CD14-positive monocyte (primary cell): ENCODE measurements around the gene SYNJ2. TPM values are rescaled to one million over a fixed set of nuclear protein-coding genes. Genes with fewer than 3 reads are reported as not detected.
"Not testable (repeated sequence)": the region's sequence is repeated elsewhere in the genome, so short reads cannot be mapped to it uniquely, and the experiment has no call there.

Experiments
- DNase-seq, 3 donors: peaks; one replicate each; pipeline ENCODE4 v3.0.0-alpha.2; 2011 to 2022
- H2AFZ ChIP-seq: 2 replicates; pipeline ENCODE4 v1.6.0; 2012; ENCODE audit warnings: mild to moderate bottlenecking, low read depth, low read length, inconsistent platforms; ENCODE audit not compliant: insufficient read depth, poor library complexity, severe bottlenecking
- H3K27ac ChIP-seq, 2 donors: 1 replicate in 1 of 2; 2 replicates in 1 of 2; pipeline ENCODE4 v1.5.1; 2012 to 2013; ENCODE audit warnings: low read length in 2 of 2, control low read depth in 1 of 2, inconsistent platforms in 1 of 2, low read depth in 1 of 2, mild to moderate bottlenecking in 1 of 2
- H3K27me3 ChIP-seq, 2 donors: one replicate each; pipeline versions ENCODE4 v1.6.0 to v1.6.1; 2011 to 2013; ENCODE audit warnings: low read length in 2 of 2; ENCODE audit not compliant: control insufficient read depth in 2 of 2, insufficient read depth in 2 of 2
- H3K36me3 ChIP-seq, 2 donors: replicated peaks in 1 of 2; 1 replicate in 1 of 2; 2 replicates in 1 of 2; pipeline versions ENCODE4 v1.5.1 to v1.6.1; 2012 to 2013; ENCODE audit warnings: low read length in 2 of 2, control low read depth in 1 of 2, inconsistent platforms in 1 of 2, mild to moderate bottlenecking in 1 of 2; ENCODE audit not compliant: insufficient read depth in 2 of 2, control insufficient read depth in 1 of 2
- H3K4me1 ChIP-seq, 2 donors: 1 replicate in 1 of 2; 2 replicates in 1 of 2; pipeline versions ENCODE4 v1.5.1 to v1.6.1; 2012 to 2013; ENCODE audit warnings: low read length in 2 of 2, control low read depth in 1 of 2, inconsistent platforms in 1 of 2, mild to moderate bottlenecking in 1 of 2, moderate library complexity in 1 of 2; ENCODE audit not compliant: insufficient read depth in 2 of 2, control insufficient read depth in 1 of 2
- H3K4me2 ChIP-seq: replicated peaks from 2 replicates; pipeline ENCODE3; 2012; ENCODE audit warnings: low read length, moderate library complexity, mild to moderate bottlenecking; ENCODE audit not compliant: poor library complexity, severe bottlenecking; ENCODE audit errors: extremely low read depth
- H3K4me3 ChIP-seq, 3 experiments: fragments of 200-600 bp in 1 of 3; sonication (generic) in 1 of 3; replicated peaks in 1 of 3; 1 replicate in 2 of 3; 2 replicates in 1 of 3; pipeline ENCODE4 v1.5.1; 2011 to 2013; ENCODE audit warnings: low read length in 3 of 3, mild to moderate bottlenecking in 3 of 3, control low read depth in 2 of 3, low read depth in 2 of 3, inconsistent platforms in 1 of 3, moderate library complexity in 1 of 3
- H3K79me2 ChIP-seq: 2 replicates; pipeline ENCODE4 v1.6.0; 2012; ENCODE audit warnings: mild to moderate bottlenecking, control low read depth, inconsistent platforms, low read length, moderate library complexity; ENCODE audit not compliant: insufficient read depth
- H3K9ac ChIP-seq: 2 replicates; pipeline ENCODE4 v1.6.0; 2017; ENCODE audit warnings: low read length, mild to moderate bottlenecking; ENCODE audit not compliant: insufficient read depth, poor library complexity, severe bottlenecking
- H3K9me3 ChIP-seq, 2 donors: replicated peaks in 1 of 2; 1 replicate in 1 of 2; 2 replicates in 1 of 2; pipeline versions ENCODE4 v1.5.1 to v1.6.1; 2012 to 2013; ENCODE audit warnings: low read length in 2 of 2, control low read depth in 1 of 2; ENCODE audit not compliant: control insufficient read depth in 1 of 2, insufficient read depth in 1 of 2
- H4K20me1 ChIP-seq: 2 replicates; pipeline ENCODE4 v1.6.0; 2012; ENCODE audit warnings: mild to moderate bottlenecking, low read length, control low read depth, moderate library complexity; ENCODE audit not compliant: insufficient read depth
- H3K27ac Mint-ChIP-seq, 7 donors: one replicate each; pipeline ENCODE4 v1.8.0; 2020; ENCODE audit warnings: mild to moderate bottlenecking in 7 of 7, mixed read lengths in 7 of 7, moderate library complexity in 6 of 7, inconsistent platforms in 2 of 7
- H3K27me3 Mint-ChIP-seq, 3 donors: one replicate each; pipeline ENCODE4 v1.8.0; 2021 to 2022; ENCODE audit warnings: low read depth in 3 of 3, mild to moderate bottlenecking in 3 of 3, mixed read lengths in 3 of 3, moderate library complexity in 3 of 3, inconsistent platforms in 1 of 3
- H3K36me3 Mint-ChIP-seq, 2 donors: one replicate each; pipeline ENCODE4 v1.8.0; 2020; ENCODE audit warnings: mixed read lengths in 2 of 2, inconsistent platforms in 1 of 2, mild to moderate bottlenecking in 1 of 2
- H3K4me1 Mint-ChIP-seq: one replicate; pipeline ENCODE4 v1.8.0; 2020; ENCODE audit warnings: mild to moderate bottlenecking, mixed read lengths
- H3K4me3 Mint-ChIP-seq, 2 donors: one replicate each; pipeline ENCODE4 v1.8.0; 2020; ENCODE audit warnings: mild to moderate bottlenecking in 2 of 2, mixed read lengths in 2 of 2, moderate library complexity in 1 of 2
- H3K9me3 Mint-ChIP-seq, 7 donors: one replicate each; pipeline ENCODE4 v1.8.0; 2020 to 2022; ENCODE audit warnings: mixed read lengths in 7 of 7, mild to moderate bottlenecking in 6 of 7, moderate library complexity in 6 of 7, inconsistent platforms in 2 of 7
- WGBS: methylation state at CpG from one replicate; pipeline ENCODE4 v1.1.5; 2013; ENCODE audit warnings: missing lambda C conversion rate; ENCODE audit not compliant: insufficient coverage; 5-methylcytosine and 5-hydroxymethylcytosine counted together
- intact Hi-C, 2 donors: fragments of 100-400 bp; cut with micrococcal nuclease; formaldehyde crosslinking; loops; one replicate each; pipeline versions ENCODE4 v1.15.0 to v1.15.1; 2023
- polyA plus RNA-seq, 3 donors: library from polyadenylated mRNA; depleted of rRNA in 1 of 3; unstranded in 2 of 3; stranded (reverse) in 1 of 3; fragments of 300-500 nt in 2 of 3; fragments of >200 nt in 1 of 3; fragmentation: Illumina TruSeq in 2 of 3; gene quantifications; 1 replicate in 2 of 3; 2 replicates in 1 of 3; pipeline ENCODE4 v1.2.3, GENCODE V29; 2012 to 2021
- TF ChIP-seq, protein P1 (sequence below): fragments of 200-600 bp; IDR thresholded peaks from one replicate; pipeline ENCODE4 v1.8.0; 2022; ENCODE audit warnings: antibody characterized with exemption, mild to moderate bottlenecking

SYNJ2 gene
- polyA plus RNA-seq, 3 donors = 0.82 to 2.0 (median 1.6) TPM

DNA sequence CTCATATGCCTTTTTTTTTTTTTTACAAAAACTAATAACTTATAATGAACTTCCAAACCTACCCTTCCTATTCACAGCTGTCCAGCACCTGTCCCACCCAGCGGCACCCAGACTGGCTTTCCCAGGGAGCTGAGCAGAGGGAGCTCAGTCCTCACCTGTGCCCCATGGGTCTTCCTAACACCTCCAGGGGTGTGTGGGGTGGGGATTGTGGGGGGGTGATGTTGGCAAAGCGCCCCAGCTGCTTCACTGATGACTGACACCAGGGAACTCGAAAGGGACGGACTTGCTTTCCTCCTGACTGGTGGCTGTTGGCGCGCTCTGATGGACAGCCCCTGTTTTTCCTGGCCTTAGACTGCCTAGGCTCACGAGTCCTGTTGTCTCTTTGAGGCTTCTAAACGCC, 14.2 kb upstream of the SYNJ2 start:
- Mint-ChIP-seq H3K27ac (no peak overlapping the region), H3K36me3 (no peaks in the 10 kb centered on the region), H3K4me1 (peaks cover 23% of the 10 kb centered on the region), H3K4me3 (no peak overlapping the region), H3K27me3 (peaks cover 4 to 13% (median 6%) of the 10 kb centered on the region in 3 donors), H3K9me3 (peaks cover 0 to 10% (median 2%) of the 10 kb centered on the region in 7 donors)
- Histone ChIP-seq H2AFZ (no peak overlapping the region), H3K9me3 (no peaks in the 10 kb centered on the region), H3K27me3 (no peaks in the 10 kb centered on the region), H3K4me3 (no peak overlapping the region), H3K79me2 (no peaks in the 10 kb centered on the region), H3K27ac (no peak overlapping the region), H3K4me1 (peaks cover 0 to 5% of the 10 kb centered on the region in 2 donors), H3K9ac (no peak overlapping the region), H4K20me1 (no peaks in the 10 kb centered on the region), H3K36me3 (no peaks in the 10 kb centered on the region), H3K4me2 (no peak overlapping the region)
- no peak for DNase-seq
- intact Hi-C loops = no loop called here
- TF ChIP-seq, protein P1, sequence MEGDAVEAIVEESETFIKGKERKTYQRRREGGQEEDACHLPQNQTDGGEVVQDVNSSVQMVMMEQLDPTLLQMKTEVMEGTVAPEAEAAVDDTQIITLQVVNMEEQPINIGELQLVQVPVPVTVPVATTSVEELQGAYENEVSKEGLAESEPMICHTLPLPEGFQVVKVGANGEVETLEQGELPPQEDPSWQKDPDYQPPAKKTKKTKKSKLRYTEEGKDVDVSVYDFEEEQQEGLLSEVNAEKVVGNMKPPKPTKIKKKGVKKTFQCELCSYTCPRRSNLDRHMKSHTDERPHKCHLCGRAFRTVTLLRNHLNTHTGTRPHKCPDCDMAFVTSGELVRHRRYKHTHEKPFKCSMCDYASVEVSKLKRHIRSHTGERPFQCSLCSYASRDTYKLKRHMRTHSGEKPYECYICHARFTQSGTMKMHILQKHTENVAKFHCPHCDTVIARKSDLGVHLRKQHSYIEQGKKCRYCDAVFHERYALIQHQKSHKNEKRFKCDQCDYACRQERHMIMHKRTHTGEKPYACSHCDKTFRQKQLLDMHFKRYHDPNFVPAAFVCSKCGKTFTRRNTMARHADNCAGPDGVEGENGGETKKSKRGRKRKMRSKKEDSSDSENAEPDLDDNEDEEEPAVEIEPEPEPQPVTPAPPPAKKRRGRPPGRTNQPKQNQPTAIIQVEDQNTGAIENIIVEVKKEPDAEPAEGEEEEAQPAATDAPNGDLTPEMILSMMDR = no peak
- 95% methylated on average over 6 of the region's 8 CpGs for WGBS

- intact Hi-C loops, H3K4me3 Mint-ChIP-seq, H3K9ac ChIP-seq, H3K36me3 Mint-ChIP-seq, H3K4me2 ChIP-seq, H3K27ac Mint-ChIP-seq, H4K20me1 ChIP-seq, H3K9me3 ChIP-seq, H3K36me3 ChIP-seq, H3K27ac ChIP-seq, H3K4me3 ChIP-seq, H3K27me3 ChIP-seq, H3K9me3 Mint-ChIP-seq, H3K79me2 ChIP-seq, DNase-seq, H3K4me1 ChIP-seq, H2AFZ ChIP-seq: not testable (repeated sequence)
- WGBS = 93% methylated on average over 3 of the region's 3 CpGs
- Mint-ChIP-seq H3K4me1 (peaks cover 13% of the 10 kb centered on the region), H3K27me3 (peaks cover 4 to 12% (median 6%) of the 10 kb centered on the region in 3 donors)
Measured at GRCh38 chr6:157972177-157972576, 9.5 kb upstream of the SYNJ2 start.
